Measurements from ENCODE around the gene FASTK. TPM values are rescaled to one million over a fixed set of nuclear protein-coding genes. Genes with fewer than 3 reads are reported as not detected.
A peak's percentile ranks its signal among the peaks of the same experiment; 100 is the strongest.
"Not testable (repeated sequence)": the region's sequence is repeated elsewhere in the genome, so short reads cannot be mapped to it uniquely, and the experiment has no call there.

Gene FASTK
- total RNA-seq, 1 donor from 2014 or later: 92.3 TPM

DNA sequence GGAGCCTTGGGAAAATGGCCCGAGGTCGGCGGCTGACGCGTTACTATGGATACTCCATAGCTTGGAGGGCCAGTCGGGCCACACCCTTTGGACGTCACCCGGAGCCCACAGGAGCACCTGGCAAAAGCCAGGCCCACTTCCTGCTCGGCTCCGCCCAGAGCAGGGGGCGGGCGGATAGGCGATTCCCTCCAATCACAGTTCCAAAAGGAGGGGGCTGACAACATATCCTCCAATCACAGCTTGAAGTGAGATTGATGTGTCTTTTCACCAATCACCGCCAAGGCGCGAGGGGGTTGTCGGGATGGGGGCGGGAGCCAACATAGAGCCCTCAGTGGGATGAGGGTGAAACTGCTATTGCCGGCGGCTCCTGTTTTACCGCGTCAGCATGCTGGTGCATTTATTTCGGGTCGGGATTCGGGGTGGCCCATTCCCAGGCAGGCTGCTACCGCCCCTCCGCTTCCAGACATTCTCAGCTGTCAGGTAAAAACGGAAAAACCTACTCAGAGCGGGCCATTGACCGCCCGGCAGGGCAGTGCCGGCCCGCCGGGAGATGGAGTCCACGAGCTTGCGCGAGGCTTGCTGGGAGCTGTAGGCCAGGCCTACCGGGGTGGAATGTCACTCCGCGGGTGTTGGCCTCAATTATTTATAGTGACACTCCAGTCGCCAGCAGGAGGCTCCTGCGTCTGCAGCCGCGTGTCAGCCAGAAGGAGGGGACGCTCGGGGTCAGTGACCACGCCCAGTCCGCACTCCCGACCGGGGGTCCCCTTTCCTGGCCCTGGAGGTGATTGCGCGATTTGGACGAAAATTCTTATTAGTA is 52.3 kb downstream of the FASTK start, which contains the start of gene ABCB8:
ABCB8 (plus strand) TSS at position 320 of the 817 bp plus-strand sequence; CDS start at position 386, 66 bp downstream.
- peaks cover 5% of the 10 kb centered on the region for H3K36me3 Mint-ChIP-seq (ENCODE audit: low read depth)
- H3K27me3 Mint-ChIP-seq: peaks cover 2% of the 10 kb centered on the region
- intact Hi-C loops (cut with micrococcal nuclease): loop anchor here (1.0 to 2.0 kb wide), 6 partner anchors 15 to 322 kb away; partner anchors contain the start of genes CHPF2 and TMUB1
- H3K4me3 Mint-ChIP-seq: peak within 1 kb of the TSS; percentile 97
- DNase-seq: peak; percentile 100
- H3K9me3 Mint-ChIP-seq: no peaks in the 10 kb centered on the region
- H3K27ac Mint-ChIP-seq: peak within 1 kb of the TSS; percentile 97
- H3K4me1 Mint-ChIP-seq: peaks cover 24% of the 10 kb centered on the region

DNA sequence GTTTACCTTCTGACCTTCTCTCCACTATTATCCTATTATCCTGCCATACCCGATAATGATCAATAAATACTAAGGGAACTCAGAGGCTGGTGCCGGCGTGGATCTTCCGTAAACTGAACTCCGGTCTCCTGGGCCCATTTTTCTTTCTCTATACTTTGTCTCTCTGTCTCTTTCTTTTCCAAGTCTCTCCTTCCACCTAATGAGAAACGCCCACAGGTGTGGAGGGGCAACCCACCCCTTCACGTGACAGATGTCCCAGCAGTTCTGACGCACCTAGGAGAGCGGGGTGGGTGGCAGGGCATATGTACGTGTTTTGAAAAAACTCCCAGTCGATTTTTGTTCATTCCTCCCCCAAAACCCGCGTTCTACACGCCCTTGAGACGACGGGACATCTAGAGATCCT is 52.9 kb downstream of the FASTK start:
- Mint-ChIP-seq H3K4me1 (peaks cover 24% of the 10 kb centered on the region), H3K27ac (peak overlapping the region; percentile 97), H3K4me3 (peak overlapping the region; percentile 97)
- not testable (repeated sequence) for DNase-seq; H3K27me3 Mint-ChIP-seq; H3K9me3 Mint-ChIP-seq; H3K36me3 Mint-ChIP-seq (ENCODE audit: low read depth)
- intact Hi-C loops (cut with micrococcal nuclease): loop anchor here (1.0 to 2.0 kb wide), 6 partner anchors 14 to 323 kb away; partner anchors contain the start of genes CHPF2 and TMUB1

DNA sequence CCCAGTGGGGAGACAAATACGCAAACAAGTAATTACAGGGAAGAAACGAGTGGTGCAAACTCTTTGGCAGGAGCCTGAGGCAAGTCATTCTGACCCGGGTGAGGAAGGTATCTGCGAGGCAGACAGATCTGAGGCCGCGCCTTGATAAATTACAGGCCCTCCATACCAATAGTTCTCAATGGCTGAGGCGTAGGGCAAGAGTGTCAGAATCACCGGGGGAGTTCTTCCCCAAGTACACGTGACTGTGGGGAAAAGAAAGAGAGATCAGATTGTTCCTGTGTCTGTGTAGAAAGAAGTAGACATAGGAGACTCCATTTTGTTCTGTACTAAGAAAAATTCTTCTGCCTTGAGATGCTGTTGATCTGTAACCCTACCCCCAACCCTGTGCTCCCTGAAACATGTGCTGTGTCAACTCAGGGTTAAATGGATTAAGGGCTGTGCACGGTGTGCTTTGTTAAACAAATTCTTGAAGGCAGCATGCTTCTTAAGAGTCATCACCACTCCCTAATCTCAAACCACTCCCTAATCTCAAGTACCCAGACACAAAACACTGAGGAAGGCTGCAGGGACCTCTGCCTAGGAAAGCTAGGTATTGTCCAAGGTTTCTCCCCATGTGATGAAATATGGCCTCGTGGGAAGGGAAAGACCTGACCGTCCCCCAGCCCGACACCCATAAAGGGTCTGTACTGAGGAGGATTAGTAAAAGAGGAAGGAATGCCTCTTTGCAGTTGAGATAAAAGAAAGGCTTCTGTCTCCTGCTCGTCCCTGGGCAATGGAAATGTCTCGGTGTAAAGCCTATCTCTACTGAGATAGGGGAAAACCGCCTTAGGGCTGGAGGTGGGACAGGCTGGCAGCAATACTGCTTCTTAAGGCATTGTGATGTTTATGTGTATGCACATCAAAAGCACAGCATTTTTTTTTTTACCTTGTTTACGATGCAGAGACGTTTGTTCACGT is 53.6 kb downstream of the FASTK start:
- Mint-ChIP-seq H3K27ac (peak overlapping the region; percentile 97), H3K4me3 (peak overlapping the region; percentile 97), H3K4me1 (peaks cover 24% of the 10 kb centered on the region)
- H3K9me3 Mint-ChIP-seq; H3K27me3 Mint-ChIP-seq; DNase-seq; H3K36me3 Mint-ChIP-seq (ENCODE audit: low read depth); intact Hi-C loops (cut with micrococcal nuclease): not testable (repeated sequence)

Other genes starting within 250 kb of the FASTK start
- gene AOC1, start 228.3 kb downstream of the FASTK start, total RNA-seq: not detected in 2 replicates
- gene KCNH2, start 102.5 kb downstream of the FASTK start, total RNA-seq: 0.36 and 0.37 TPM in 2 replicates
- gene NOS3, start 89.8 kb downstream of the FASTK start, total RNA-seq: 14.3 and 15.7 TPM in 2 replicates
- 7.3 and 7.5 TPM in 2 replicates for gene ATG9B, start 56.3 kb downstream of the FASTK start, total RNA-seq
- gene ABCB8, start 52.4 kb downstream of the FASTK start, total RNA-seq: 56.4 and 57.4 TPM in 2 replicates
- gene ASIC3, start 32.3 kb downstream of the FASTK start, total RNA-seq: 3.5 and 4.0 TPM in 2 replicates
- 26.5 and 26.8 TPM in 2 replicates for gene CDK5, start 22.9 kb downstream of the FASTK start, total RNA-seq
- 115 and 127 TPM in 2 replicates for gene SLC4A2, start 21.2 kb downstream of the FASTK start, total RNA-seq
- 53.8 and 59.2 TPM in 2 replicates for gene TMUB1, start 2.7 kb upstream of the FASTK start, total RNA-seq
- 54.3 and 60.0 TPM in 2 replicates for gene AGAP3, start 5.7 kb upstream of the FASTK start, total RNA-seq
- not detected in 2 replicates for gene GBX1, start 86.9 kb upstream of the FASTK start, total RNA-seq
- gene ASB10, start 106.4 kb upstream of the FASTK start, total RNA-seq: not detected in 2 replicates
- 0.83 TPM in 1 of 2 replicates, not detected in the other for gene H2BK1, start 129.7 kb upstream of the FASTK start, total RNA-seq
- 84.6 and 90.3 TPM in 2 replicates for gene ABCF2, start 146.4 kb upstream of the FASTK start, total RNA-seq
- 42.0 and 46.4 TPM in 2 replicates for gene CHPF2, start 151.7 kb upstream of the FASTK start, total RNA-seq
- 2.2 and 2.9 TPM in 2 replicates for gene SMARCD3, start 167.9 kb upstream of the FASTK start, total RNA-seq

Data from activated CD4-positive, alpha-beta T cell treated with anti-CD3 and anti-CD28 coated beads, Interleukin-2, amount 10 ng/mL, durations not matched to agents 24 days and 14 days (primary cell).